ENCODE measurements around the gene SLC35G3. TPM values are rescaled to one million over a fixed set of nuclear protein-coding genes. Genes with fewer than 3 reads are reported as not detected.

Gene SLC35G3
- total and polyA plus RNA-seq, 2 experiments from 2014 or later: not detected

GRCh38 chr17:35163886-35164285 lies 30.3 kb downstream of the SLC35G3 start (continued):
- TF ChIP-seq EZH2 (IDR thresholded peaks at IDR 0.05; ENCODE audit: low read depth, unreplicated experiment) (no peak), CTCF (conservative IDR thresholded peaks at IDR 0.05; ENCODE audit: low read depth in 2 of 2) (no peak), ETS1 (IDR thresholded peaks at IDR 0.05) (no peak), CREB1 (CRISPR knock-in tag; IDR thresholded peaks at IDR 0.05; ENCODE audit: low read depth) (no peak), POLR2AphosphoS5 (IDR thresholded peaks at IDR 0.05; ENCODE audit: low read depth) (no peak), NANOG (IDR thresholded peaks at IDR 0.05; ENCODE audit: borderline replicate concordance) (no peak), JUNB (IDR thresholded peaks at IDR 0.05; ENCODE audit: unreplicated experiment) (no peak), ZNF114 (CRISPR knock-in tag; IDR thresholded peaks at IDR 0.05) (no peak)

GRCh38 chr17:35162755-35163154 lies 31.4 kb downstream of the SLC35G3 start:
- TF ChIP-seq CREB1 (CRISPR knock-in tag; IDR thresholded peaks at IDR 0.05; ENCODE audit: low read depth): no peak
- TF ChIP-seq EZH2 (IDR thresholded peaks at IDR 0.05; ENCODE audit: low read depth, unreplicated experiment): no peak
- no peak for TF ChIP-seq STAT1 (IDR thresholded peaks at IDR 0.05; ENCODE audit: unreplicated experiment)
- TF ChIP-seq EZH2phosphoT487 (IDR thresholded peaks at IDR 0.05; ENCODE audit: unreplicated experiment): no peak
- TF ChIP-seq ZNF114 (CRISPR knock-in tag; IDR thresholded peaks at IDR 0.05): no peak
- TF ChIP-seq ZNF462 (CRISPR knock-in tag; IDR thresholded peaks at IDR 0.05): no peak
- Histone ChIP-seq H3K79me2 (replicated peaks; ENCODE audit: insufficient read depth) (no peaks in the 10 kb centered on the region), H3K4me3 (no peak overlapping the region), H3K27ac (ENCODE audit: low read depth) (no peak overlapping the region), H3K36me3 (ENCODE audit: insufficient read depth) (no peaks in the 10 kb centered on the region), H3K4me2 (no peak overlapping the region), H2AFZ (peak overlapping the region; percentile 52; the same call in 1 of the 2 replicates), H3K27me3 (ENCODE audit: insufficient read depth) (no peaks in the 10 kb centered on the region), H3K9me2 (ENCODE audit: insufficient read depth) (no peaks in the 10 kb centered on the region), H3F3A (replicated peaks; ENCODE audit: low read depth) (no peaks in the 10 kb centered on the region), H3K4me1 (ENCODE audit: insufficient read depth) (peaks cover 3% of the 10 kb centered on the region; the same call in 1 of the 2 replicates), H4K20me1 (replicated peaks; ENCODE audit: insufficient read depth) (no peaks in the 10 kb centered on the region)
- Mint-ChIP-seq H3K4me1 (peaks cover 7% of the 10 kb centered on the region), H3K9me3 (no peaks in the 10 kb centered on the region), H3K36me3 (ENCODE audit: low read depth) (no peaks in the 10 kb centered on the region), H3K4me3 (no peak overlapping the region), H3K27me3 (ENCODE audit: insufficient read depth, low read depth, poor library complexity) (peaks cover 4% of the 10 kb centered on the region), H3K27ac (no peak overlapping the region)
- ATAC-seq: no peak
- DNase-seq (ENCODE audit: low spot score): no peak
